ENCODE measurements around the gene KIAA0586.

The KIAA0586 gene

DNA sequence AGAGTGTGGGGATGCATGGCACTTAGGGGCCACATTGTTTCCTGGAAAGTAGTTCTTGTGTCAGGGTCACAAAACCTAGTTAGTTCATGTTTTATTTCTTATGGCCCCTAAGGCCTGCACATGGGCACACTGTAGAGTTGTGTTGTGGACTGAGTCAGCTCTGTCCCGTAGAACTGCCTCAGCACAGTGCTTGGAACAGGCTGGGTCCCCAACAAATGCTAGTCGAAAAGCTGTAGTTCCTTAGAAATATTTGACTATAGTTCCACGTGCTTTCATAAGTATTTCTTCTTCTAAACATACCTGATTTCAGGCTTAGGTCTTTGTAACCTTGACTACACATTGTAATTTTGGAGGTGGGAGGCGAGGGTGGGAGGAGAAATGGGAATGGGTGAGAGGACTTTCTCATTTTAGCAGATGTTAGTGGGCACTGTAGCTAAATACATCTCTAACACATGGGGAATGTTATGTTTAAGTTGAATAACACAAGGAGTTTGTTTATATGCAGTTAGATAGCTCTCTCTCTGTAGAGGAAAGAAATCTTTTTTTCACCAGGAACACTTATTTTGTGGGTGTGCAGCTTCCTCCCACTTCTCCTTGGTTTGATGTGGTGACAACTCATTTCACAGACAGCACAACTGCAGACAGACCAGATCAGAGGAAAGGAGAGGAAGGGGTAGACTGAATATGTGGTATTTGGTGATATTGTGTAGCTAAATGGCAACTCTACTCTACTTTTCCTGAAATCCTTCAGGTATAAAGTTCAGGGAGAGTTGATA, 170.7 kb downstream of the KIAA0586 start:
- Histone ChIP-seq H3K4me1 (ENCODE audit: insufficient read depth, low read length) (peaks cover 3% of the 10 kb centered on the region; the same call in 1 of the 2 replicates), H3K27me3 (ENCODE audit: insufficient read depth, low read length) (no peaks in the 10 kb centered on the region), H3K27ac (ENCODE audit: low read depth, low read length) (no peak overlapping the region), H3K36me3 (ENCODE audit: insufficient read depth, low read length) (no peaks in the 10 kb centered on the region), H3K9me3 (ENCODE audit: insufficient read depth, low read depth, low read length) (no peaks in the 10 kb centered on the region), H3K9ac (ENCODE audit: low read depth, low read length) (no peak overlapping the region), H3K4me3 (ENCODE audit: low read length) (no peak overlapping the region)
- WGBS: 89% methylated on average over 4 of the region's 4 CpGs

DNA sequence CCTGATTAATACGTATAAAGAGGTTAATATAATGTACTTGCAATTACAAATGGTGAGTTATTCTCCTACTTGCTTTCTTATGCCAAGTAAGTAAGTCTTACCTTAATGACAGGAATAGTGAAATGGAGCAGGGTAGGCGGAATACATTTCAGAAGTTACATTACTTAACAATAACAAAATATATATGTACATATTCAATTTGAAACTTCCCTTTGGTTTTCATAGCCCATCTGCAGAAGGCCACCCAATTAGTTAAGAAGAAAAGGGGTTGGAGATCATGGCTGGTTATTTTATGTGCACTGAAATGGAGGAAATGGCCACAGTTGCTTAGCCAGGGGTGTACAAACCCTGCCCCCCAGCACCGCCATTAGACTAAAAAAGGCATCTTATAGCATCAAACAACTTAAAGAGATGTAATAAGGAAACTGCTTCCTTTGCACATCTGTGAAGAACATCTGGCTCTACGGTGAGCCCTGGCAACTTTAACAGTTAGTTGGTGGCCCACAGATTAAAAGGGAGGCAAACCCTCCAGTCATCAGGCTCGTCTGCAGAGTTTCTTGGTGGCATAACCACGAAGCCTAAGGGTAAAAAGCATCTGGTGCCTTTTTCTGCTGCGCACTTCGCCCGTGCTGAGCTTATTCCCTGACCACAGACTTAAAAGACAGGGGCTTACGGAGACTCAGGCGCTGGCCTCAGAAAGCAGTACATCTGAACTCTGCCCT, 171.4 kb downstream of the KIAA0586 start:
- peaks cover 3% of the 10 kb centered on the region; the same call in 1 of the 2 replicates for H3K4me1 ChIP-seq (ENCODE audit: insufficient read depth, low read length)

DNA sequence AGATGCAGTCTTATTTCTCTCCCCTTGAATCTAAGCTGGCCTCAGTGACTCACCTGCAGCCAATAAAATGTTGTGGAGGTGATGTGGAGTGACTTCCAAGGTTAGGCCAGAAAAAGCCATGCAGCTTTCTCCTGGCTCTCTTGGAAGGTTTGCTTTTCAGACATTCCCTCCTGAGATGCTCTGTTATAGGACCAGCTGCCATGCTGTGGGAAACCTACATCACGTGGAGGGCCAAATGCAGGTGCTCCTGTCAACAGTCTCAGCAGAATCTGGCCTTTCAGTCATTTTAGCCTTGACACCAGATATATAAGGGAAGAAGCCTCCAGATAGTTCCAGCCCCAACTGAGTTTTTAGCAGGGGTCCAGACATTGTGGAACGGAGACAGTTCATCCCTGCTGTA, 172.2 kb downstream of the KIAA0586 start:
- peaks cover 3% of the 10 kb centered on the region; the same call in 1 of the 2 replicates for H3K4me1 ChIP-seq (ENCODE audit: insufficient read depth, low read length)
- H3K9ac ChIP-seq (ENCODE audit: low read depth, low read length): no peak overlapping the region
- no peak overlapping the region for H3K27ac ChIP-seq (ENCODE audit: low read depth, low read length)
- H3K9me3 ChIP-seq (ENCODE audit: insufficient read depth, low read depth, low read length): no peaks in the 10 kb centered on the region
- H3K4me3 ChIP-seq (ENCODE audit: low read length): no peak overlapping the region
- 100% methylated on average over 2 of the region's 2 CpGs for WGBS
- H3K27me3 ChIP-seq (ENCODE audit: insufficient read depth, low read length): no peaks in the 10 kb centered on the region
- H3K36me3 ChIP-seq (ENCODE audit: insufficient read depth, low read length): no peaks in the 10 kb centered on the region

More for the DNA sequence above, 171.4 kb downstream of the KIAA0586 start:
- Histone ChIP-seq H3K9ac (ENCODE audit: low read depth, low read length) (no peak overlapping the region), H3K27ac (ENCODE audit: low read depth, low read length) (no peak overlapping the region), H3K36me3 (ENCODE audit: insufficient read depth, low read length) (no peaks in the 10 kb centered on the region), H3K4me3 (ENCODE audit: low read length) (no peak overlapping the region), H3K27me3 (ENCODE audit: insufficient read depth, low read length) (no peaks in the 10 kb centered on the region), H3K9me3 (ENCODE audit: insufficient read depth, low read depth, low read length) (no peaks in the 10 kb centered on the region)
- WGBS: 90% methylated on average over 9 of the region's 11 CpGs
